ENCODE measurements around the gene USP50. TPM values are rescaled to one million over a fixed set of nuclear protein-coding genes. Genes with fewer than 3 reads are reported as not detected.

USP50 gene
- polyA plus RNA-seq, 1 of the 3 experiments (the other 2 are of a cell fraction), result not detected

GRCh38 chr15:50594311-50594710 lies 47.8 kb upstream of the USP50 start:
- CTCF ChIA-PET, result interaction anchor here (1.1 kb wide), 1 partner anchor 282 kb away, joined by 4 read pairs; no protein-coding TSS in a partner anchor
- H3K36me3 ChIP-seq (replicated peaks in 1 of 2; ENCODE audit: control insufficient read depth in 1 of 2, insufficient read depth in 2 of 2, low read length in 1 of 2), result peaks cover 71 to 90% of the 10 kb centered on the region in 2 experiments

More at GRCh38 chr15:50594311-50594710, 47.8 kb upstream of the USP50 start:
- no peaks in the 10 kb centered on the region for H3K9me2 ChIP-seq
- no peak overlapping the region for H3K9ac ChIP-seq
- H3K4me1 ChIP-seq (ENCODE audit: control insufficient read depth in 1 of 2, insufficient read depth in 2 of 2, low read depth in 1 of 2, low read length in 1 of 2), result no peaks in the 10 kb centered on the region
- no peak overlapping the region for H2AFZ ChIP-seq (ENCODE audit: low read depth)
- POLR2A ChIA-PET, result no interaction called here
- TF ChIP-seq PBX3 (IDR thresholded peaks at IDR 0.05), result no peak
- no peak for TF ChIP-seq IRF3 (IDR thresholded peaks at IDR 0.05; ENCODE audit: low read depth, low read length)
- no peak for TF ChIP-seq EZH2phosphoT487 (IDR thresholded peaks at IDR 0.05; ENCODE audit: borderline replicate concordance, low read depth)
- no peak for TF ChIP-seq MEF2A (IDR thresholded peaks at IDR 0.05; ENCODE audit: borderline replicate concordance, low read depth)
- TF ChIP-seq ELF1 (IDR thresholded peaks at IDR 0.05), result no peak
- no peak for TF ChIP-seq REST (IDR thresholded peaks at IDR 0.05; ENCODE audit: low read depth, low read length)
- TF ChIP-seq RAD21 (IDR thresholded peaks at IDR 0.05; ENCODE audit: low read length), result no peak
- TF ChIP-seq GABPA (IDR thresholded peaks at IDR 0.05; ENCODE audit: low read depth), result no peak
- no peak for DNase-seq
- no peaks in the 10 kb centered on the region for H3K79me2 ChIP-seq (ENCODE audit: insufficient read depth)
- no peak overlapping the region for H3K4me3 ChIP-seq (ENCODE audit: low read depth in 2 of 2, low read length in 1 of 2)
- peaks cover under 1% of the 10 kb centered on the region for H3F3A ChIP-seq (replicated peaks; ENCODE audit: insufficient read depth)
- no peaks in the 10 kb centered on the region for H4K20me1 ChIP-seq (ENCODE audit: insufficient read depth)
- no peaks in the 10 kb centered on the region for H3K9me3 ChIP-seq
- 98% methylated on average over 2 of the region's 2 CpGs for WGBS (ENCODE audit: low lambda C conversion rate)
- H3K27ac ChIP-seq (ENCODE audit: low read depth in 2 of 2, low read length in 1 of 2), result no peak overlapping the region
- no peak overlapping the region for H3K4me2 ChIP-seq
- no peaks in the 10 kb centered on the region for H3K27me3 ChIP-seq (ENCODE audit: insufficient read depth)
